ENCODE data around the gene AHDC1.

GRCh38 chr1:27584453-27584852 lies 19.5 kb downstream of the AHDC1 start:
- TF ChIP-seq BHLHE40 (IDR thresholded peaks at IDR 0.05; ENCODE audit: borderline replicate concordance in 1 of 2, low read depth in 2 of 2, low read length in 1 of 2) (no peak), EZH2 (IDR thresholded peaks at IDR 0.05; ENCODE audit: borderline replicate concordance, control insufficient read depth, low read depth, low read length) (no peak), FOXM1 (IDR thresholded peaks at IDR 0.05; ENCODE audit: low read depth, low read length) (no peak), POLR2A (IDR thresholded peaks at IDR 0.05; ENCODE audit: low read depth, low read length) (no peak), SUZ12 (IDR thresholded peaks at IDR 0.05; ENCODE audit: unreplicated experiment) (no peak), CTCF (IDR thresholded peaks at IDR 0.05 in 2 of 3, conservative IDR thresholded peaks at IDR 0.05 in 1 of 3; ENCODE audit: control insufficient read depth in 2 of 3, extremely low read depth in 1 of 3, insufficient read depth in 1 of 3, low read depth in 3 of 3, low read length in 3 of 3) (no peak), DPF2 (IDR thresholded peaks at IDR 0.05) (no peak), EP300 (IDR thresholded peaks at IDR 0.05; ENCODE audit: borderline replicate concordance in 1 of 2, control insufficient read depth in 1 of 2, low read depth in 2 of 2, low read length in 2 of 2) (no peak)
- TF ChIP-seq, protein P1, sequence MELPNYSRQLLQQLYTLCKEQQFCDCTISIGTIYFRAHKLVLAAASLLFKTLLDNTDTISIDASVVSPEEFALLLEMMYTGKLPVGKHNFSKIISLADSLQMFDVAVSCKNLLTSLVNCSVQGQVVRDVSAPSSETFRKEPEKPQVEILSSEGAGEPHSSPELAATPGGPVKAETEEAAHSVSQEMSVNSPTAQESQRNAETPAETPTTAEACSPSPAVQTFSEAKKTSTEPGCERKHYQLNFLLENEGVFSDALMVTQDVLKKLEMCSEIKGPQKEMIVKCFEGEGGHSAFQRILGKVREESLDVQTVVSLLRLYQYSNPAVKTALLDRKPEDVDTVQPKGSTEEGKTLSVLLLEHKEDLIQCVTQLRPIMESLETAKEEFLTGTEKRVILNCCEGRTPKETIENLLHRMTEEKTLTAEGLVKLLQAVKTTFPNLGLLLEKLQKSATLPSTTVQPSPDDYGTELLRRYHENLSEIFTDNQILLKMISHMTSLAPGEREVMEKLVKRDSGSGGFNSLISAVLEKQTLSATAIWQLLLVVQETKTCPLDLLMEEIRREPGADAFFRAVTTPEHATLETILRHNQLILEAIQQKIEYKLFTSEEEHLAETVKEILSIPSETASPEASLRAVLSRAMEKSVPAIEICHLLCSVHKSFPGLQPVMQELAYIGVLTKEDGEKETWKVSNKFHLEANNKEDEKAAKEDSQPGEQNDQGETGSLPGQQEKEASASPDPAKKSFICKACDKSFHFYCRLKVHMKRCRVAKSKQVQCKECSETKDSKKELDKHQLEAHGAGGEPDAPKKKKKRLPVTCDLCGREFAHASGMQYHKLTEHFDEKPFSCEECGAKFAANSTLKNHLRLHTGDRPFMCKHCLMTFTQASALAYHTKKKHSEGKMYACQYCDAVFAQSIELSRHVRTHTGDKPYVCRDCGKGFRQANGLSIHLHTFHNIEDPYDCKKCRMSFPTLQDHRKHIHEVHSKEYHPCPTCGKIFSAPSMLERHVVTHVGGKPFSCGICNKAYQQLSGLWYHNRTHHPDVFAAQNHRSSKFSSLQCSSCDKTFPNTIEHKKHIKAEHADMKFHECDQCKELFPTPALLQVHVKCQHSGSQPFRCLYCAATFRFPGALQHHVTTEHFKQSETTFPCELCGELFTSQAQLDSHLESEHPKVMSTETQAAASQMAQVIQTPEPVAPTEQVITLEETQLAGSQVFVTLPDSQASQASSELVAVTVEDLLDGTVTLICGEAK (IDR thresholded peaks at IDR 0.05; ENCODE audit: borderline replicate concordance): no peak
